NCI-H2029 treated with DMSO at 0.1 percent for 48 hours (cell line): ENCODE measurements around the gene RHOBTB1.

ENCODE experiments used
- DNase-seq: peaks from one replicate; lab custom pipeline; 2025; lab: John Stamatoyannopoulos, UW

The RHOBTB1 gene

DNA sequence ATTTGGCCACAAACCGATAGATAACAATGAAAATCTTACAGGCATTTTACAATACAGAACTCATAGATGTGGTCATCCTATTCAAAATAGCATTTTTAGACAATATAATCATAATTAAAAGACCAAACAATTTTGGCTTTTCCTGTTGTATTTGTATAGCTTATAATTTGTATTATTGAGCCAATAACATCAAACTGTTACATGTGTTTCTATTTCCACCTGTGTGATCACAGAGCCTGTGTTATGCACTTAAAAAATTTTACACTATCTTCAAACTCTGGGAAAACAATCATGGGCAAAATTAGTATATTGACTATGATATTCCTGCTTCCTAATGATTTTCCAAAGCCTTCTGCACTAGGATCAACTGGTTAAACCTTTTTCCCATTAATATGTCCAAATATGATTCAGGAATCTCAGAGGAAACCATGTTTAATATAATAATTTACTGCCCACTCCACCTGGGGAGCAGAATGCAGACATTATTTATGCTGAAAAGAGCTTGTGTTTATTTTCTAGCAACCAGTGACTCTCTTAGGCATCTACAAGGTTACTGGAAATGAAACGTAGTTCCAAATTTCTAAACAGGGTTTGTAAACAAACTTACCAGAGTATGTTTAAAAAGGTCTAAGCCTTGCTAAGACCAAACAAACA, 1.7 kb downstream of the RHOBTB1 start:
- DNase-seq = no peak

- DNase-seq = no peak
Measured at GRCh38 chr10:60940446-60940845, 3.5 kb downstream of the RHOBTB1 start.

DNA sequence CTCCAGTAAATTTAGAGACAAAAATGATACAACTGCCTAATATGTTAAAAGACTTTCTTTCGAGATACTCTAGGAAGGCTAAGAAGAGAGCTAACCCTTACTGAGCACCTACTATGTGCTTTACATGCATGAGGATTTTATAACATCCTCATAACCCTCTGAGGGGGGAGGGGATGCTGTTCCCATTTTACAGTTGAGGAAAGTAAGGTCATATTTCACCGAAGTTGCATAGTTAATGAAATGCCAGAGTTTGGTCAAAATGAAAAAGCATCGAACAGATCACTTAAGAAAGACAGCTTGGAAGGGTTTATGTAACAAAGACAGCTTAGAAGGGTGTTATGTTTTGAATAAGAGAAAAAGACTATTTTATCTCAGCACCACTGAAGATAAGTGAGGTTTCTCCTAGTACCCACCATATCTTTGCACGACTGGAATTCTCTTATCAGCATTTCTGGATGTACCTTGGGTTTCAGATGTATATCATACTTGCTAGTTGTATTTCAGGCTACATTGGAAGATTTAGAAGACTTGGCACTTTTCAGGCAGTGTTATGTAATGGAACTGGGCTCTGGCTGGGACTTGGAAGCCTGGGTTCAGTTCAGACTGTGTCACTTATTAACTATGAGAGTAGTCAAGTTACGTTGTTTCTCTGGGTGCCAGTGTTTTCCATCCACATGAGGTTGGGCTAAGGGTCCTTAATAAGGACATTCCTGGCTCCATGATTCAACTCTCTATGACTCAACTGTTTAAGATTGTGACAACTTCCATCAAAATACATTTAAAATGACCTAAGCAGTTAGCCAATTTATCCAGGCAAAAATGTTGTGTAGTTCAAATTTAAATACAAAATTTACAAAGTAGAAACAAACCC, 6.0 kb downstream of the RHOBTB1 start:
- no peak for DNase-seq

DNA sequence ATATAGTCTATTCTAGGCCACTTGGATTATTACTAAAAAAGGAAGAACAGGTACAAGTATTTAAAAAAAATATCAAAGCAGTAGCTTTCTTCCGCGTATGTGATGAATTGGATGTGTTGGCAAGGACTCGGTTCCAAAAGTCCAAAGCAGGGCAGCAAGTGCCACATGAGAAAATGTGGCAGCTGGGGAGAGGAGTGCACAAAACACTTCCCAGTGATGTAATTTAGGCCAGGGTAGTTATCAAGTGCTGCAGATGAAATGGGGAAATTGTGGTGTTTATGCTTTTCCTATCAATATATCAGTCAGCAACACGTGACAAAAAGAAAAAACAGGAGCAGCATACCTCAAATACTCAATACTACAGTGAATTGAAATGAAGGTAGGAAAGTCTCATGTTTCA, 7.0 kb downstream of the RHOBTB1 start:
- DNase-seq = no peak

DNA sequence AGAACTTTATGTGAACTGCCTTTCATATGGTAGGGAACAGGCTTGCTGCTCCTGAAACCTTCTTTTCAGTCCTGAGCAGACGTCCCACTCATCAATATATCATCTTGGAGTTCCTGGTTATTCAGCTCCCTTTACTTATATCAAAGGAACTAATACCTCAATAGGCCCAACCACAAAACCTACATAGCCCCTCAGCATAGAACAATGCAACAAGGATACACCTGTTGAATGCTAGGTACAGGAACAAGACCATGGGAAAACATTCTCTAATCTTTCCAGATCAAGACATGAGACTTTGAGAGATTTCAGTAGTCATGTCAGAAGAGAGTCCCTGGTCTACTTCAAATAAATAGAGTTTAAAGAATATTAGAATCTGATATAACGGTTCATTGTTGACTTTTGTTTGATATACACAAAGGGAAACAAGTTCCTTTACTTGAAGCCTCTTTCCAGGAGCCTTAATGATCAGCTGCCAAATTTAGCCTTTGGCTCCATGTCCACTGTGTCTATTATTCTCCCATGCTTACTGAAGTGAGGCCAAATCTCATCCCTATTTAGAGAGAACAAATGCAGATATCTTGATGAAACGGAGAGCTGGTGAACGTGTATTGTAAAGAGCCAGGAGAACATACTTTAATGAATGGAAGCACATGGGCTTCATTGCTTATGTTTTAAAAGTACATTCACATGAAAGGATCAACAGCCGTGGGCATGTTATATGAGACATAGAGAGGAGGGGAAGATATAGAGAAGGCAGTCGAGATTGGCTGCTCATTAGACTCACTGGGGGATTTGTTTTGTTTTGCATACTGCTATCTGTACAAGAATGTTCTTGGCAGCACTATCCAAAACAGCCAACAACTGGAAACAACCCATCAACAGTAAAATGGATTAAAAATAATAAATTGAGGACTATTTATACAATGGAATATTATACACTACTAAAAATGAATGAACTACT, 9.5 kb downstream of the RHOBTB1 start:
- DNase-seq = no peak

GRCh38 chr10:60932756-60933155, 11.2 kb downstream of the RHOBTB1 start:
- DNase-seq = no peak

DNA sequence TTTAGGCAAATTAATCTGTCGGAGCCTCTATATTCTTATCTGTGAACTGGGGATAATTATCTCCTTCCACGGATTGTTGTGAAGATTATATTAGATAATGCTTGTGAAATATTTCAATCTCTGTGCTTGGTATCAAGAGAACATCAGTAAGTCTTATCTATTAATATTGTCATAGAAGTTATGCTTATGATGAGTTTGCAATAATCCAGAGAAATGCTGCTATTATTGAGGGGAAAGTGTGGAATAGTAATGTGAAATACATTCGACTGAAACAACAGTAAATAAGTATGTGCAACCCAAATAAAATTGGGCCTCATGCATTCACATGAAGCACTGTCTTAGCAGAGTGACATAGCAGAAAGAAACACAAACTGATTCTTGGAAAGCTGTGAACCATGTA, 13.7 kb downstream of the RHOBTB1 start:
- DNase-seq = no peak

GRCh38 chr10:60921633-60922032, 22.4 kb downstream of the RHOBTB1 start:
- no peak for DNase-seq

GRCh38 chr10:60920479-60920878, 23.5 kb downstream of the RHOBTB1 start:
- DNase-seq = no peak

- no peak for DNase-seq
Measured at GRCh38 chr10:60919551-60919950, 24.4 kb downstream of the RHOBTB1 start.

- no peak for DNase-seq
Measured at GRCh38 chr10:60917331-60918280, 26.4 kb downstream of the RHOBTB1 start.

DNA sequence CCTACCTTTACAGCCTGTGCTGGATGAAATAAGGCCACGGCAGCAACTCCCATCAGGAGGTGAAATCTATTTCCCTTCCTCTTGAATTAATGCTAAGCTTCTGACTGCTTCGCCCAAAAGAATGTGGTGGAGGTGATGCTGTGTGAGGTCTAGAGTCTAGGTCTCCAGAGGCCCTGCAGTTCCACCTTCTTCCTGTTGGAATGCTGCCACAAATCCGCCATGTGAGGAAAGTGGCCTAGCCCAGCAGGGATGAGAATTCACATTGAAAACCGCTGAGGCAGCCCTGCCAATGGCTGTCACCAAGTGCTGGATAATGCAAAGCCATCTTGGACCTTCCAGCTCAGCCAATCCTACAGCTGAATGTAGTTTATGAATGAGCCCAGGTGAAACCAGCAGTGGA, 28.0 kb downstream of the RHOBTB1 start:
- DNase-seq = no peak

- no peak for DNase-seq
Measured at GRCh38 chr10:60914690-60915141, 29.3 kb downstream of the RHOBTB1 start.

DNA sequence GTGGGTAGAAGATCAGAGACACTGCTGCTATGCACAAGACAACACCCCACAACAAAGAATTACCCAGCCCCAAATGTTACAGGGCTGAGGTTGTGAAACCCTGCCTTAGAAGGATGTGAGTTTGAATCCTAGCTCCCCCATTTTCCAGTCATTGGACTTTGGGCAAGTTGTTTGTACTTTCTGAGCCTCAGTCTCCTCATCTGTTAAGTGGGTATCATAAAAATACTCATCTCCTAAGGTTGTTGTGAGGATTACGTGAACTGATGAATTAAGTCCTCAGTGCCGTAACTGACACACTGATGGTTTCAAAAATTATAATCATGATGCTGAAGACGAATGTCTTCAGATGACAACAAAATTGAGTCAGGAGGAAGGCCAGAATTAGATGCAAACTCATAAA, 30.3 kb downstream of the RHOBTB1 start:
- DNase-seq = no peak

DNA sequence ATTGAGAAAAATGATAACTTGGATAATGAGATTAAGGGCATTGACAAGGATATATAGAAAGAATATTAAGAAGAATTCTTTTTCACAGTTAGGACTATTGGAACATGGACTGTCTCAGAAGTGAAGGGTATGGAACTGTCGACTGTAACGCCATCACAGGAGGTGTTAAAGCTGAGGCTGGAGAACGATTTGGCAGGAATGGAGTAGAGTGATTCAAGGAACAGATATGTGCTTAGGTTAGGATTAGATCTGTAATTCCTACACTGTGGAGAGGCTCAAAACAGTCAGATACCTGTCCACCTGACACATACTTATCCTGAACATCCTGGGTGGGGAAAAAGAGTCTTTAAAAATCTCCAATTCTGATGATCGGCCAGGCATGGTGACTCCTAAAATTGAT, 30.9 kb downstream of the RHOBTB1 start:
- no peak for DNase-seq

- no peak for DNase-seq
Measured at GRCh38 chr10:60911715-60912114, 32.3 kb downstream of the RHOBTB1 start.

- DNase-seq = no peak
Measured at GRCh38 chr10:60911216-60911615, 32.8 kb downstream of the RHOBTB1 start.

GRCh38 chr10:60910543-60910942, 33.4 kb downstream of the RHOBTB1 start:
- DNase-seq = no peak

DNA sequence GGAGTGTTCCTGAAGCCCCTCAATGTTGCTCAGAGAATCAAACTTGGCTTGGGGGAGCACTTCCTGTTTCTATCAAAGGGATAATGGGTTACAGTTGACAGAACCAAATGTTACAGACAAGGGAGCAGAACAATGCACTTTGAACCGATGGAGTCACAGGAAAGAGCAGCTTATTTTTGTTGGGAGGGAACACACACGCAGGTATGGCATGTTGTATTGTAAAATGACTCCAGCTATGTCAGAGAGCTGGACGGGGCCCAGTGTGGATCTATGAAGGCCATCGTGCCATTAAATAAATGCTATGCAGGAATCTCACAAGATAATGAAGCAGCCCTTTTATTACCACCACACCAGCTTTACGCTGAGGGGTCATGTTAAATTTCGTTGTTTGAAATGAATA, 35.1 kb downstream of the RHOBTB1 start:
- no peak for DNase-seq

- DNase-seq = no peak
Measured at GRCh38 chr10:60908031-60908430, 36.0 kb downstream of the RHOBTB1 start.

- DNase-seq = no peak
Measured at GRCh38 chr10:60907236-60907635, 36.7 kb downstream of the RHOBTB1 start.
